ENCODE results near the gene ANXA3. TPM values are rescaled to one million over a fixed set of nuclear protein-coding genes. Genes with fewer than 3 reads are reported as not detected.

Gene ANXA3
- total RNA-seq, 4 donors from 2014 or later = 29.7 to 170 (median 95.7) TPM

DNA sequence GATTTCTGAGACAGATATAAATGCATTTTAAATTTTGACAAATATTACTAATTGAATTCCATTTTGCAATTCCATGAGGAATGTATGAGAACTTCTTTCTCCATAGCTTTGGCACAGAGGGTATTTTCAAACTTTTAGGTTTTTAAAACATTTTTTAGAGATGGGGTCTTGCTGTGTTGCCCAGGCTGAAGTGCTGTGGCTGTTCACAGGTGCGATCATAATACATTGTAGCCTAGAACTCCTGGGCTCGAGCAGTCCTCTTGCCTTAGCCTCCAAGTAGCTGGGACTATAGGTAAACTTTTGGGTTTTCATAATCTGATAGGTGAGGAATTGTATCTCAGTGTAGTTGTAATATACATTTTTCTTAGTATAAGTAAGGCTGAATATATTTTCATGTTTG, 53.4 kb downstream of the ANXA3 start:
- no peaks in the 10 kb centered on the region for H3K27me3 ChIP-seq
- TF ChIP-seq POLR2A (IDR thresholded peaks at IDR 0.05) = no peak
- TF ChIP-seq EP300 (IDR thresholded peaks at IDR 0.05) = no peak
- TF ChIP-seq, protein P1, sequence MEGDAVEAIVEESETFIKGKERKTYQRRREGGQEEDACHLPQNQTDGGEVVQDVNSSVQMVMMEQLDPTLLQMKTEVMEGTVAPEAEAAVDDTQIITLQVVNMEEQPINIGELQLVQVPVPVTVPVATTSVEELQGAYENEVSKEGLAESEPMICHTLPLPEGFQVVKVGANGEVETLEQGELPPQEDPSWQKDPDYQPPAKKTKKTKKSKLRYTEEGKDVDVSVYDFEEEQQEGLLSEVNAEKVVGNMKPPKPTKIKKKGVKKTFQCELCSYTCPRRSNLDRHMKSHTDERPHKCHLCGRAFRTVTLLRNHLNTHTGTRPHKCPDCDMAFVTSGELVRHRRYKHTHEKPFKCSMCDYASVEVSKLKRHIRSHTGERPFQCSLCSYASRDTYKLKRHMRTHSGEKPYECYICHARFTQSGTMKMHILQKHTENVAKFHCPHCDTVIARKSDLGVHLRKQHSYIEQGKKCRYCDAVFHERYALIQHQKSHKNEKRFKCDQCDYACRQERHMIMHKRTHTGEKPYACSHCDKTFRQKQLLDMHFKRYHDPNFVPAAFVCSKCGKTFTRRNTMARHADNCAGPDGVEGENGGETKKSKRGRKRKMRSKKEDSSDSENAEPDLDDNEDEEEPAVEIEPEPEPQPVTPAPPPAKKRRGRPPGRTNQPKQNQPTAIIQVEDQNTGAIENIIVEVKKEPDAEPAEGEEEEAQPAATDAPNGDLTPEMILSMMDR (IDR thresholded peaks at IDR 0.05) = no peak
- WGBS, 2 donors = 95 to 100% methylated on average over 2 of the region's 2 CpGs
- H3K27ac ChIP-seq = no peak overlapping the region
- peaks cover 0 to 41% (median 0%) of the 10 kb centered on the region in 3 donors for H3K36me3 ChIP-seq
- H3K4me1 ChIP-seq = peaks cover 0 to 9% (median 3%) of the 10 kb centered on the region in 4 donors
- H3K4me3 ChIP-seq = no peak overlapping the region
- no peak for DNase-seq (ENCODE audit: low spot score in 2 of 2)
- H3K9me3 ChIP-seq = no peaks in the 10 kb centered on the region

GRCh38 chr4:78606035-78606434, 54.5 kb downstream of the ANXA3 start:
- H3K4me1 ChIP-seq = peaks cover 0 to 7% (median 4%) of the 10 kb centered on the region in 4 donors
- no peak overlapping the region for H3K4me3 ChIP-seq
- no peaks in the 10 kb centered on the region for H3K9me3 ChIP-seq
- peaks cover 0 to 41% (median 0%) of the 10 kb centered on the region in 3 donors for H3K36me3 ChIP-seq
- DNase-seq (ENCODE audit: low spot score in 2 of 2) = no peak
- TF ChIP-seq EP300 (IDR thresholded peaks at IDR 0.05) (no peak), POLR2A (IDR thresholded peaks at IDR 0.05) (no peak)
- TF ChIP-seq, protein P1 (IDR thresholded peaks at IDR 0.05) = no peak
- 94 to 98% methylated on average over 3 of the region's 3 CpGs for WGBS, 2 donors
- H3K27ac ChIP-seq = no peak overlapping the region
- no peaks in the 10 kb centered on the region for H3K27me3 ChIP-seq

- TF ChIP-seq POLR2A (IDR thresholded peaks at IDR 0.05) = no peak
- no peak for TF ChIP-seq EP300 (IDR thresholded peaks at IDR 0.05)
- TF ChIP-seq, protein P1 (IDR thresholded peaks at IDR 0.05) = no peak
- peaks cover 0 to 41% (median 0%) of the 10 kb centered on the region in 3 donors for H3K36me3 ChIP-seq
- H3K4me1 ChIP-seq = peaks cover 0 to 7% (median 0%) of the 10 kb centered on the region in 4 donors
- H3K27me3 ChIP-seq = no peaks in the 10 kb centered on the region
- no peaks in the 10 kb centered on the region for H3K9me3 ChIP-seq
- 64 to 83% methylated on average over 1 of the region's 1 CpG for WGBS, 2 donors
- H3K27ac ChIP-seq = no peak overlapping the region
- no peak overlapping the region for H3K4me3 ChIP-seq
- DNase-seq (ENCODE audit: low spot score in 2 of 2) = no peak
These were observed 55.0 kb downstream of the ANXA3 start for GRCh38 chr4:78606530-78607095.

DNA sequence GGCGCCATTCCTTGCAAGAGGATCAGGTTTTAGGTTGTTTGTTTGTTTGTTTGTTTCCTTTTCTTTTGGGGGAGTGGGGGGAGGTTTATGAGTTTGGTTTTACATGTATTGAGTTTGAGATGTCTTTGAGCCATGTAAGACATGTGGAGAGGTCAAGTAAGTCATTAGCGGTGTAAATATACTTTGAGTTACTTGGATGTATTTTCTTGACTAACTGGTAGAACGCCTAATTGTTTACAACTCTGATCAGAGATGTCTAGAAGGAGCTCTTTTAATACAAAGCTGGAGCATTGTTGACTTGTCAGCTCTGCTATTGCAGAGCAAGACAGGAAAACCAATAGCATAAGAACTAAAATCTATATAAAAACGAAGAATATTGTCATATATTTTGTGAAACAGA, 57.1 kb downstream of the ANXA3 start:
- Histone ChIP-seq H3K4me3 (no peak overlapping the region), H3K9me3 (no peaks in the 10 kb centered on the region), H3K4me1 (peaks cover 0 to 12% (median 5%) of the 10 kb centered on the region in 4 donors), H3K27ac (no peak overlapping the region), H3K36me3 (peaks cover 0 to 23% (median 0%) of the 10 kb centered on the region in 3 donors), H3K27me3 (no peaks in the 10 kb centered on the region)
- DNase-seq (ENCODE audit: low spot score in 2 of 2) = no peak
- 75 to 86% methylated on average over 4 of the region's 4 CpGs for WGBS, 2 donors
- TF ChIP-seq, protein P1 (IDR thresholded peaks at IDR 0.05) = no peak
- TF ChIP-seq POLR2A (IDR thresholded peaks at IDR 0.05) = no peak
- no peak for TF ChIP-seq EP300 (IDR thresholded peaks at IDR 0.05)

GRCh38 chr4:78609580-78609979, 58.0 kb downstream of the ANXA3 start:
- Histone ChIP-seq H3K9me3 (no peaks in the 10 kb centered on the region), H3K27ac (peak overlapping the region in 1 of 4 donors; percentile 2), H3K36me3 (peaks cover 0 to 15% (median 0%) of the 10 kb centered on the region in 3 donors), H3K4me3 (no peak overlapping the region), H3K27me3 (no peaks in the 10 kb centered on the region), H3K4me1 (peaks cover 0 to 16% (median 8%) of the 10 kb centered on the region in 4 donors)
- WGBS, 2 donors = 81 to 94% methylated on average over 4 of the region's 4 CpGs
- TF ChIP-seq, protein P1 (IDR thresholded peaks at IDR 0.05) = no peak
- TF ChIP-seq EP300 (IDR thresholded peaks at IDR 0.05) = no peak
- no peak for TF ChIP-seq POLR2A (IDR thresholded peaks at IDR 0.05)
- no peak for DNase-seq (ENCODE audit: low spot score in 2 of 2)

Data from tibial nerve (tissue), 4 donors.